ENCODE measurements around the gene TMEM161A.

GRCh38 chr19:19140476-19140875 is 2.2 kb upstream of the TMEM161A start:
- TF ChIP-seq, protein P1, sequence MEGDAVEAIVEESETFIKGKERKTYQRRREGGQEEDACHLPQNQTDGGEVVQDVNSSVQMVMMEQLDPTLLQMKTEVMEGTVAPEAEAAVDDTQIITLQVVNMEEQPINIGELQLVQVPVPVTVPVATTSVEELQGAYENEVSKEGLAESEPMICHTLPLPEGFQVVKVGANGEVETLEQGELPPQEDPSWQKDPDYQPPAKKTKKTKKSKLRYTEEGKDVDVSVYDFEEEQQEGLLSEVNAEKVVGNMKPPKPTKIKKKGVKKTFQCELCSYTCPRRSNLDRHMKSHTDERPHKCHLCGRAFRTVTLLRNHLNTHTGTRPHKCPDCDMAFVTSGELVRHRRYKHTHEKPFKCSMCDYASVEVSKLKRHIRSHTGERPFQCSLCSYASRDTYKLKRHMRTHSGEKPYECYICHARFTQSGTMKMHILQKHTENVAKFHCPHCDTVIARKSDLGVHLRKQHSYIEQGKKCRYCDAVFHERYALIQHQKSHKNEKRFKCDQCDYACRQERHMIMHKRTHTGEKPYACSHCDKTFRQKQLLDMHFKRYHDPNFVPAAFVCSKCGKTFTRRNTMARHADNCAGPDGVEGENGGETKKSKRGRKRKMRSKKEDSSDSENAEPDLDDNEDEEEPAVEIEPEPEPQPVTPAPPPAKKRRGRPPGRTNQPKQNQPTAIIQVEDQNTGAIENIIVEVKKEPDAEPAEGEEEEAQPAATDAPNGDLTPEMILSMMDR (IDR thresholded peaks at IDR 0.05; ENCODE audit: low read depth, low read length): no peak
- TF ChIP-seq, protein P2, sequence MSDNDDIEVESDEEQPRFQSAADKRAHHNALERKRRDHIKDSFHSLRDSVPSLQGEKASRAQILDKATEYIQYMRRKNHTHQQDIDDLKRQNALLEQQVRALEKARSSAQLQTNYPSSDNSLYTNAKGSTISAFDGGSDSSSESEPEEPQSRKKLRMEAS (IDR thresholded peaks at IDR 0.05; ENCODE audit: low read depth, low read length): no peak
- TF ChIP-seq POLR2A (IDR thresholded peaks at IDR 0.05; ENCODE audit: extremely low read depth, insufficient read length) (no peak), MYC (IDR thresholded peaks at IDR 0.05; ENCODE audit: low read depth, low read length) (no peak)
